ENCODE measurements around the gene TUBB8B.
"Not testable (repeated sequence)": the region's sequence is repeated elsewhere in the genome, so short reads cannot be mapped to it uniquely, and the experiment has no call there.

DNA sequence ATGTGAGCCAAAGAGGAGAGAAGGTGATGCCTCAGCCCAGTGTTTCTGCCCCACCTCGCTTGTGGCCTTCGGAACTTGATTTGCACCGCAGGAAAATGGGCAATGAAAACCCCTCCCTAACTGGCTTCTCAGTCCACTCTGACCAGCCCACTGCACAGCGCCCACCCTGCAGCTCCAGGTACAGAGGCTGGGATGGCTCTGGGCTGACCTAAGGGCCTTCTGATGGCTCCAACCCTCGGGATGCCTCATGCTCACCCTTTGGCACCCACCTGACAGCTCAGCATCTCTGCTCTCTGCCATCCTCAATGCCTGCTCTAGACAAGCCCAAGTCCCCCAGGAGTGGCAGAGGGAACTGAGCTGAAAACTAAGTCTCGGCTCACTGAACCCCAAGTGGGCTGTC, 36.2 kb downstream of the TUBB8B start:
- TF ChIP-seq, protein P1, sequence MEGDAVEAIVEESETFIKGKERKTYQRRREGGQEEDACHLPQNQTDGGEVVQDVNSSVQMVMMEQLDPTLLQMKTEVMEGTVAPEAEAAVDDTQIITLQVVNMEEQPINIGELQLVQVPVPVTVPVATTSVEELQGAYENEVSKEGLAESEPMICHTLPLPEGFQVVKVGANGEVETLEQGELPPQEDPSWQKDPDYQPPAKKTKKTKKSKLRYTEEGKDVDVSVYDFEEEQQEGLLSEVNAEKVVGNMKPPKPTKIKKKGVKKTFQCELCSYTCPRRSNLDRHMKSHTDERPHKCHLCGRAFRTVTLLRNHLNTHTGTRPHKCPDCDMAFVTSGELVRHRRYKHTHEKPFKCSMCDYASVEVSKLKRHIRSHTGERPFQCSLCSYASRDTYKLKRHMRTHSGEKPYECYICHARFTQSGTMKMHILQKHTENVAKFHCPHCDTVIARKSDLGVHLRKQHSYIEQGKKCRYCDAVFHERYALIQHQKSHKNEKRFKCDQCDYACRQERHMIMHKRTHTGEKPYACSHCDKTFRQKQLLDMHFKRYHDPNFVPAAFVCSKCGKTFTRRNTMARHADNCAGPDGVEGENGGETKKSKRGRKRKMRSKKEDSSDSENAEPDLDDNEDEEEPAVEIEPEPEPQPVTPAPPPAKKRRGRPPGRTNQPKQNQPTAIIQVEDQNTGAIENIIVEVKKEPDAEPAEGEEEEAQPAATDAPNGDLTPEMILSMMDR (IDR thresholded peaks at IDR 0.05 in 8 of 11, conservative IDR thresholded peaks at IDR 0.05 in 3 of 11) = not testable (repeated sequence)
- TF ChIP-seq POLR2A (IDR thresholded peaks at IDR 0.05) = not testable (repeated sequence)
